ENCODE results near the gene SYT14.
"Not testable (repeated sequence)": the region's sequence is repeated elsewhere in the genome, so short reads cannot be mapped to it uniquely, and the experiment has no call there.

Gene SYT14

GRCh38 chr1:209896346-209896745 lies 41.7 kb upstream of the SYT14 start:
- in situ Hi-C loops (cut with MboI; ENCODE audit: low pct_unique_long_range_greater_than_20kb, low sequenced_read_pairs, unreplicated experiment), result no loop called here

GRCh38 chr1:209898271-209898670 lies 39.7 kb upstream of the SYT14 start:
- in situ Hi-C loops (cut with MboI; ENCODE audit: low pct_unique_long_range_greater_than_20kb, low sequenced_read_pairs, unreplicated experiment); DNase-seq (ENCODE audit: low spot score): not testable (repeated sequence)

More at GRCh38 chr1:209896346-209896745, 41.7 kb upstream of the SYT14 start:
- no peak for DNase-seq (ENCODE audit: low spot score)
- no peak for TF ChIP-seq CTCF (IDR thresholded peaks at IDR 0.05; ENCODE audit: extremely low read depth, insufficient read depth, missing control alignments)

GRCh38 chr1:209898851-209899250 lies 39.2 kb upstream of the SYT14 start:
- in situ Hi-C loops (cut with MboI; ENCODE audit: low pct_unique_long_range_greater_than_20kb, low sequenced_read_pairs, unreplicated experiment); DNase-seq (ENCODE audit: low spot score): not testable (repeated sequence)

GRCh38 chr1:209899948-209900347 lies 38.1 kb upstream of the SYT14 start:
- in situ Hi-C loops (cut with MboI; ENCODE audit: low pct_unique_long_range_greater_than_20kb, low sequenced_read_pairs, unreplicated experiment), result no loop called here
- TF ChIP-seq CTCF (IDR thresholded peaks at IDR 0.05; ENCODE audit: extremely low read depth, insufficient read depth, missing control alignments), result peak; percentile 54
- peak; percentile 38 for DNase-seq (ENCODE audit: low spot score)

- TF ChIP-seq CTCF (IDR thresholded peaks at IDR 0.05; ENCODE audit: extremely low read depth, insufficient read depth, missing control alignments), result no peak
- no peak for DNase-seq (ENCODE audit: low spot score)
- in situ Hi-C loops (cut with MboI; ENCODE audit: low pct_unique_long_range_greater_than_20kb, low sequenced_read_pairs, unreplicated experiment), result no loop called here
These were observed 37.3 kb upstream of the SYT14 start for GRCh38 chr1:209900734-209901133.

- DNase-seq (ENCODE audit: low spot score), result no peak
- no peak for TF ChIP-seq CTCF (IDR thresholded peaks at IDR 0.05; ENCODE audit: extremely low read depth, insufficient read depth, missing control alignments)
- in situ Hi-C loops (cut with MboI; ENCODE audit: low pct_unique_long_range_greater_than_20kb, low sequenced_read_pairs, unreplicated experiment), result no loop called here
These were observed 36.8 kb upstream of the SYT14 start for GRCh38 chr1:209901211-209901610.

- DNase-seq (ENCODE audit: low spot score); in situ Hi-C loops (cut with MboI; ENCODE audit: low pct_unique_long_range_greater_than_20kb, low sequenced_read_pairs, unreplicated experiment): not testable (repeated sequence)
These were observed 33.2 kb upstream of the SYT14 start for GRCh38 chr1:209904774-209905173.

- TF ChIP-seq CTCF (IDR thresholded peaks at IDR 0.05; ENCODE audit: extremely low read depth, insufficient read depth, missing control alignments), result no peak
- in situ Hi-C loops (cut with MboI; ENCODE audit: low pct_unique_long_range_greater_than_20kb, low sequenced_read_pairs, unreplicated experiment), result no loop called here
- DNase-seq (ENCODE audit: low spot score), result no peak
These were observed 26.3 kb upstream of the SYT14 start for GRCh38 chr1:209911746-209912145.
